ACC112 (cell line): Measurements from ENCODE around the gene FGD5.

Experiments used
- H2AFZ ChIP-seq: fragments of 200-600 bp; sonication (generic); one replicate; pipeline ENCODE4 v1.6.0; 2017; ENCODE audit warnings: antibody characterized with exemption, low read length; ENCODE audit not compliant: unreplicated experiment
- H3K27ac ChIP-seq: fragments of 200-600 bp; sonication (generic); 2 replicates; pipeline ENCODE4 v1.5.1; 2014; ENCODE audit warnings: low read depth, mild to moderate bottlenecking, antibody characterized with exemption, low read length, moderate library complexity
- H3K27me3 ChIP-seq: fragments of 200-600 bp; sonication (generic); 2 replicates; pipeline ENCODE4 v1.6.1; 2014; ENCODE audit warnings: mild to moderate bottlenecking, antibody characterized with exemption, low read length, moderate library complexity, mixed read lengths; ENCODE audit not compliant: insufficient read depth
- H3K36me3 ChIP-seq: fragments of 200-600 bp; sonication (generic); 2 replicates; pipeline ENCODE4 v1.6.1; 2016; ENCODE audit warnings: mild to moderate bottlenecking, antibody characterized with exemption, low read length, moderate library complexity, mixed read lengths; ENCODE audit not compliant: insufficient read depth
- H3K4me1 ChIP-seq: fragments of 200-600 bp; sonication (generic); one replicate; pipeline ENCODE4 v1.6.1; 2016; ENCODE audit warnings: low read length, mixed read lengths; ENCODE audit not compliant: insufficient read depth, unreplicated experiment, control insufficient read depth
- H3K4me3 ChIP-seq: fragments of 200-600 bp; sonication (generic); 2 replicates; pipeline ENCODE4 v1.5.1; 2014; ENCODE audit warnings: mild to moderate bottlenecking, low read depth, low read length
- H3K79me2 ChIP-seq: fragments of 200-600 bp; sonication (generic); one replicate; pipeline ENCODE4 v1.6.0; 2016; ENCODE audit warnings: low read length; ENCODE audit not compliant: control insufficient read depth, unreplicated experiment, insufficient read depth

Gene FGD5

GRCh38 chr3:14866627-14867026 lies 47.9 kb downstream of the FGD5 start:
- no peaks in the 10 kb centered on the region for H3K36me3 ChIP-seq
- H3K4me1 ChIP-seq: no peaks in the 10 kb centered on the region
- no peak overlapping the region for H3K4me3 ChIP-seq
- H3K79me2 ChIP-seq: no peaks in the 10 kb centered on the region
- peaks cover 91% of the 10 kb centered on the region for H3K27me3 ChIP-seq
- no peak overlapping the region for H2AFZ ChIP-seq
- H3K27ac ChIP-seq: no peak overlapping the region

GRCh38 chr3:14867936-14868570 lies 49.3 kb downstream of the FGD5 start:
- H3K36me3 ChIP-seq: no peaks in the 10 kb centered on the region
- no peak overlapping the region for H3K4me3 ChIP-seq
- H3K27me3 ChIP-seq: peaks cover 91% of the 10 kb centered on the region
- H3K27ac ChIP-seq: no peak overlapping the region
- H3K79me2 ChIP-seq: no peaks in the 10 kb centered on the region
- no peak overlapping the region for H2AFZ ChIP-seq
- H3K4me1 ChIP-seq: no peaks in the 10 kb centered on the region

- no peaks in the 10 kb centered on the region for H3K4me1 ChIP-seq
These were observed 51.4 kb downstream of the FGD5 start for GRCh38 chr3:14869917-14870782.

GRCh38 chr3:14870783-14871060 lies 52.0 kb downstream of the FGD5 start:
- Histone ChIP-seq H3K79me2 (no peaks in the 10 kb centered on the region), H3K4me1 (no peaks in the 10 kb centered on the region), H3K27ac (no peak overlapping the region), H3K27me3 (peaks cover 78% of the 10 kb centered on the region), H3K4me3 (no peak overlapping the region), H2AFZ (no peak overlapping the region), H3K36me3 (no peaks in the 10 kb centered on the region)

More at GRCh38 chr3:14869917-14870782, 51.4 kb downstream of the FGD5 start:
- H2AFZ ChIP-seq: no peak overlapping the region
- no peak overlapping the region for H3K4me3 ChIP-seq
- no peaks in the 10 kb centered on the region for H3K79me2 ChIP-seq
- H3K27ac ChIP-seq: no peak overlapping the region
- H3K36me3 ChIP-seq: no peaks in the 10 kb centered on the region
- H3K27me3 ChIP-seq: peaks cover 80% of the 10 kb centered on the region

- Histone ChIP-seq H3K4me1 (no peaks in the 10 kb centered on the region), H3K36me3 (no peaks in the 10 kb centered on the region), H2AFZ (no peak overlapping the region), H3K79me2 (no peaks in the 10 kb centered on the region), H3K27ac (no peak overlapping the region), H3K4me3 (no peak overlapping the region), H3K27me3 (peaks cover 70% of the 10 kb centered on the region)
These were observed 52.9 kb downstream of the FGD5 start for GRCh38 chr3:14871456-14872200.

GRCh38 chr3:14872706-14873105 lies 53.9 kb downstream of the FGD5 start:
- H2AFZ ChIP-seq: no peak overlapping the region
- H3K4me3 ChIP-seq: no peak overlapping the region
- H3K36me3 ChIP-seq: no peaks in the 10 kb centered on the region
- no peaks in the 10 kb centered on the region for H3K4me1 ChIP-seq
- H3K79me2 ChIP-seq: no peaks in the 10 kb centered on the region
- H3K27ac ChIP-seq: no peak overlapping the region
- H3K27me3 ChIP-seq: peaks cover 60% of the 10 kb centered on the region

- Histone ChIP-seq H3K79me2 (no peaks in the 10 kb centered on the region), H3K27me3 (peaks cover 45% of the 10 kb centered on the region), H3K4me1 (no peaks in the 10 kb centered on the region), H3K27ac (no peak overlapping the region), H3K4me3 (no peak overlapping the region), H2AFZ (no peak overlapping the region), H3K36me3 (no peaks in the 10 kb centered on the region)
These were observed 56.0 kb downstream of the FGD5 start for GRCh38 chr3:14874784-14875183.

GRCh38 chr3:14875411-14876175 lies 56.8 kb downstream of the FGD5 start:
- Histone ChIP-seq H2AFZ (no peak overlapping the region), H3K27me3 (peaks cover 38% of the 10 kb centered on the region), H3K27ac (no peak overlapping the region), H3K79me2 (no peaks in the 10 kb centered on the region), H3K4me3 (no peak overlapping the region), H3K36me3 (no peaks in the 10 kb centered on the region), H3K4me1 (no peaks in the 10 kb centered on the region)

GRCh38 chr3:14876921-14877333 lies 58.2 kb downstream of the FGD5 start:
- Histone ChIP-seq H3K4me1 (no peaks in the 10 kb centered on the region), H3K79me2 (no peaks in the 10 kb centered on the region), H3K27ac (no peak overlapping the region), H3K36me3 (no peaks in the 10 kb centered on the region), H2AFZ (no peak overlapping the region), H3K27me3 (peaks cover 34% of the 10 kb centered on the region), H3K4me3 (no peak overlapping the region)

GRCh38 chr3:14877469-14877868 lies 58.7 kb downstream of the FGD5 start:
- Histone ChIP-seq H3K4me1 (no peaks in the 10 kb centered on the region), H3K27ac (no peak overlapping the region), H3K79me2 (no peaks in the 10 kb centered on the region), H3K27me3 (peaks cover 32% of the 10 kb centered on the region; the same call in 1 of the 2 replicates), H3K4me3 (no peak overlapping the region), H2AFZ (no peak overlapping the region), H3K36me3 (no peaks in the 10 kb centered on the region)
